GM12892 (cell line): ENCODE data around the gene SYTL5.

ENCODE experiments used
- DNase-seq: peaks from one replicate; pipeline ENCODE4 v3.0.0; 2011; ENCODE audit not compliant: insufficient read length
- FAIRE-seq: peaks from 2 replicates; lab custom pipeline; 2011; peaks lifted over from hg19 to GRCh38; lab: Jason Lieb, UNC
- POLR2A ChIP-seq: IDR thresholded peaks from 2 replicates; pipeline ENCODE4 v1.6.1; 2011; ENCODE audit warnings: low read depth, low read length, control low read depth
- POLR2AphosphoS5 ChIP-seq: IDR thresholded peaks from 2 replicates; pipeline ENCODE4 v1.6.1; 2011; ENCODE audit warnings: low read depth, low read length, control low read depth
- TAF1 ChIP-seq: IDR thresholded peaks from 2 replicates; pipeline ENCODE4 v1.6.1; 2011; ENCODE audit warnings: low read depth, mild to moderate bottlenecking, control low read depth, low read length, borderline replicate concordance

Gene SYTL5

DNA sequence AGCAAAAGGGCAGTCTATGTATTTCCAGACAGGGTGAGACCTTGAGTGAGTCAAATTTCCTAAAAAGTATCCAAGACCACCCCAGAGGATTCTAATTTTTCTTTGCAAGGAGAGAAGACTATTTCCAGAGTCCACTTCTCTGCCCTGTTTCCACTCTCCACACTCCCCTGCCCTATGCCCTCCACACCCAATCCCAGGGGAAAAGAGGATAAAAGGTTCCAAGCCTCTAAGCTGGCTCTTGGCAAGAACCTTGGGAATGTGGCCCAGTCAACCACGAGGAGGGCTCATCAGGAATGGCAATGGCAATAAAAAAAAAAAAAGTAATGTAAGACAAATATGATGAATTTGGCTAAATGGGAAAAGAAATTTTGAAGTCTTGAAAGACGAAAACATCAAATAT, 148.5 kb downstream of the SYTL5 start:
- FAIRE-seq (no peak), DNase-seq (no peak)
- TF ChIP-seq POLR2AphosphoS5: no peak
- TF ChIP-seq TAF1: no peak
- TF ChIP-seq POLR2A: no peak

GRCh38 chrX:38156838-38157237, 150.5 kb downstream of the SYTL5 start:
- TF ChIP-seq POLR2A (no peak), POLR2AphosphoS5 (no peak), TAF1 (no peak)
- DNase-seq: no peak
- no peak for FAIRE-seq

DNA sequence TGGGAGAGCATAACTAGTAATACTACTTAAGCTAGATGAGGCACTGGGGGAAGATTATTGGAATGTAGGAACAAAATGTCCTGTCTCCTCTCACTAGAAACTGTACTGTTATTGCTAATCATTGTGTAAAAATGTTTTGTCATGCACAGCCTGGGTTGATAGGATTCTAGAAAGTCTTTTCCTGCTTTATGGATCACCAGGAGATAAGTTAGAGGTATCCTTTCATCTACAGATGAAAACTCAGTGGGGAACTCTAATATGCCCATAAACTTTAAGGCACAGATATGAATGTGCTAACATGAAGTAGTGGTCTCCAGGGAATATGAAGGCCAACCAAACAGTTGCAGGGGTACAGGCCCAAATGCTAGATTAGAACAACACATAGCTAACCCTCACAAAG, 156.8 kb downstream of the SYTL5 start:
- TF ChIP-seq TAF1: no peak
- no peak for TF ChIP-seq POLR2A
- TF ChIP-seq POLR2AphosphoS5: no peak
- no peak for DNase-seq
- no peak for FAIRE-seq

DNA sequence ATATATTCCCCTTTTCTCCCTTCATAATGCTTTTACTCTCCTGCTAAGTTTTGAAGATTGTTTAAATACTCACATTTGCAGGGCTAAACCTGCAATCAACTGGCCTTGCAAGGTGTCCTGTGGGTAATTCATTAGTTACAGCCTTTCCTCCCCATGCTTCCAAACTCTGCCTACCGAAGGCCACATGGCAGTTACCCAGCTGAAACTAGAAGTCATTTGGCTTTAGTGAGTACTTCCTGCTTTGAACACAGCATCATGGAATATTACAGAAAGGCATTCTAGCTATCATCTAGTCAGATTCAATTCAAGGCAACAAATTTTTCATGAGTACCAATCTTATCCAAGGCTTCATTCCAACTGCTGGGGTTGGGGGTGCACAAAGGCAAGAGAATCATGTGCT, 158.7 kb downstream of the SYTL5 start:
- TF ChIP-seq POLR2AphosphoS5 (no peak), POLR2A (no peak), TAF1 (no peak)
- FAIRE-seq: no peak
- no peak for DNase-seq

DNA sequence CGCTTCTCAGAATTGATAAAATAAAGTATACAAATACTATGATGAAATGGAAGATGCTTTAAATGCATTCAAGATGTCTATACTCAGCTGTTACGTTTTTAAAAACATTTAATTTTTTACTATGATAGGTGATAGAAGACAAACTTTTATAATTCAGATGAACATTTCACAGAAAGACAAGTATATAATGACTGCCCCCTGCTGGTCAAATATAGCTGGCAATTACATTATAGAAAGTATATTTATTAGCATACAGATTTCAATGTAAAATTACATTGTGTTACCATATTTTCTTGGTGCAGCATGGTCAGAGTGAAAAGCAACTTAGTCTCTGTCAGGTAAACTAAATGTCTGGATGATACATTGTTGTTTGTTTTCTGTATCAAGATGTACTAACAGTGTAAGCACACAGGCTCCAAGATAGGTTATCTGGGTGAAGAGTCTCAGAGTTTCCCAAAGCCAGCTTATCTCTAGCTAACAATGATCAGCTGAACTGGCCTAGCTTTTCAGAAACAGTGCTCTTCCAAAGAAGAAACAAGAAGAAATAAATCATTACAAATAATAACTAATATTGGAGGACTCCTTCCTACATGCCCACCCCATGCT, 160.2 kb downstream of the SYTL5 start:
- TF ChIP-seq POLR2AphosphoS5 (no peak), TAF1 (no peak), POLR2A (no peak)
- no peak for DNase-seq
- peak; percentile 42 for FAIRE-seq

GRCh38 chrX:38170556-38170955, 164.2 kb downstream of the SYTL5 start:
- no peak for TF ChIP-seq POLR2AphosphoS5
- no peak for TF ChIP-seq TAF1
- no peak for TF ChIP-seq POLR2A
- no peak for FAIRE-seq

GRCh38 chrX:38172596-38172995, 166.2 kb downstream of the SYTL5 start:
- DNase-seq (no peak), FAIRE-seq (no peak)
- TF ChIP-seq POLR2AphosphoS5 (no peak), POLR2A (no peak), TAF1 (no peak)

More at GRCh38 chrX:38170556-38170955, 164.2 kb downstream of the SYTL5 start:
- DNase-seq: no peak

DNA sequence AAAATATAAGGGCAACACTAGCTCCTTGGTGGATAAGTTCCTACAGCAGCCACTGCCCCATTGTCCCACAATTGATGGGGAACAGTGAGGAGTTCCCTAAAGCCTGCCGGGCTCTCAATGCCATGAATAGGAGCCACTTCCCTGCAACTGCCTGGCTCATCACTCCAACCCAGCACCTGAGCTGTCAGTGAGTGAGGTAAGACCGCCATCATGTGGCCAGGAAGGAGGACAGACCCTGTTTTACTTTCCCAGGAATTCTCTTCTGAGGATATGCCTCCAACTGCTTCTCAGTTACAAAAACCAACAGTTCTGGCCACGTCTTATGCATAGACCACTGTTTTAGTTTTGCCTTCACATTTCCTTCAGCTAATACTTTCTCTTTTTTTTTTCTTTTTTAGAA, 168.8 kb downstream of the SYTL5 start:
- TF ChIP-seq POLR2A (no peak), POLR2AphosphoS5 (no peak), TAF1 (no peak)
- FAIRE-seq: peak; percentile 87
- DNase-seq: no peak

DNA sequence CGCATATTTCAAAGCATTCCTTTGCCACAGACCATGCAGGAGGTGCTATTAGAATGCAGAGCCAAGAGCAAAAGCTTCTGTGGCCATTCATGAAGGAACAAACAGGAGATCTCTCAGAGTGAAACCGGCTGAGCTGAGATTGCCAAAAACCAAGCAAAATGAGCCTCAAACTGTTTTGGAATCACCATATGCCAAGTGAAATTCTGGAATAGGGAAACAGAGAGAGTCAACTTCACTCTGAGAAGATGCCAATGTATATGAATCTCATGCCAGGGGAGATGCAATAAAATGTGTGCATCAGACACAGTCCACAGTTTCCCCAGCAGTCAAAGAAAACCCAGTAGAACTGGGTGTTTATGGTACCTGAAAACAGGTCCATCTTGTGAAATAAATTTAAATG, 172.0 kb downstream of the SYTL5 start:
- FAIRE-seq (no peak), DNase-seq (no peak)
- TF ChIP-seq POLR2AphosphoS5 (no peak), TAF1 (no peak), POLR2A (no peak)
